Measurements from ENCODE around the gene AOC1.

- no peak for TF ChIP-seq CTCF (IDR thresholded peaks at IDR 0.05)
- TF ChIP-seq POLR2A (IDR thresholded peaks at IDR 0.05), result no peak
Observed at GRCh38 chr7:150879345-150879744, 27.0 kb downstream of the AOC1 start.
